Activated T-cell treated with anti-CD3 and anti-CD28 coated beads, Interleukin-2, amount 50 U/mL, for 48 hours (primary cell): ENCODE data around the gene RPSA.
"Not testable (repeated sequence)": the region's sequence is repeated elsewhere in the genome, so short reads cannot be mapped to it uniquely, and the experiment has no call there.

Experiments
- DNase-seq, 2 experiments: peaks; one replicate each; pipeline ENCODE4 v3.0.0-alpha.2; 2020

Gene RPSA

GRCh38 chr3:39423436-39423970, 17.0 kb downstream of the RPSA start:
- DNase-seq, result no peak

DNA sequence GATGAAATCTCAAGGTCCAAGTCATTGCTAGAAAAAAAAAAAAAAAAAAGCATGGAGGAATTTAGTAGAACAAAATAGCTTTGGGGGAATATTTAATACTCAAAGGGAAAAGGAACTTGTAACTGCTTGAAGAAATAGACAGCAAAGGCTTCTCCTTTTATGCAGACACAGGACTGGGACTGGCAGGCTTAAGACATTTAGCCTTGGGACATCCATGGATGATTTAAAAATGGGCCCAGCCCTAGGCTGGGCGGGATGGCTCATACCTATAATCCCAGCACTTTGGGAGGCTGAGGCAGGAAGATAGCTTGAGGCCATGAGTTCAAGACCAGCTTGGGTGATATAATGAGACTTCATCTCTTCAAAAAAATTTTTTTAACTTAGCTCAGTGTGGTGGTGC, 19.8 kb downstream of the RPSA start:
- DNase-seq, result no peak

DNA sequence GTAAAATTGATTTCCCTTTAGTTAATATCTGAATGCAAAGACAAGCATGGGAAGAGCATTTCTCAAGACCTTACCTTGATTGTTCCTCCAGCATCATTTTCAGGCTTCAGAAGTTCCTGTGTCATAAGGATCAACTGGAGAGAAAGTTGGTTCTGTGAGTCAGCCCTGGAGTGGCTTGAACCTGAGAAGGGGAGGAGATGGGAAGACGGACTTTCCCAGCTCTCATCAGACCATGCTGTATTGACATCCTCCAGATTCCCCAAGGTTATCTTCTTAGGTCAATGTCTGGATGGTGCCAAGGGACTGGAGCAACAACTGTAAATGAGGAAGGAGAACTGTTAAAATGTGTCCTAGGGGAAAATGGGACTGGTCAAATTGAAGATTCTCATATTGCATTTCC, 21.0 kb downstream of the RPSA start:
- DNase-seq, result no peak

- DNase-seq, result no peak
Measured at GRCh38 chr3:39428745-39429201, 22.3 kb downstream of the RPSA start.

GRCh38 chr3:39429466-39429865, 22.9 kb downstream of the RPSA start:
- DNase-seq, result no peak

GRCh38 chr3:39432342-39432741, 25.8 kb downstream of the RPSA start:
- DNase-seq, result no peak

GRCh38 chr3:39433642-39434041, 27.1 kb downstream of the RPSA start:
- DNase-seq, result no peak

GRCh38 chr3:39434574-39434973, 28.1 kb downstream of the RPSA start:
- no peak for DNase-seq

- no peak for DNase-seq
Measured at GRCh38 chr3:39435006-39435748, 28.7 kb downstream of the RPSA start.

GRCh38 chr3:39438880-39439279, 32.4 kb downstream of the RPSA start:
- DNase-seq, result no peak

DNA sequence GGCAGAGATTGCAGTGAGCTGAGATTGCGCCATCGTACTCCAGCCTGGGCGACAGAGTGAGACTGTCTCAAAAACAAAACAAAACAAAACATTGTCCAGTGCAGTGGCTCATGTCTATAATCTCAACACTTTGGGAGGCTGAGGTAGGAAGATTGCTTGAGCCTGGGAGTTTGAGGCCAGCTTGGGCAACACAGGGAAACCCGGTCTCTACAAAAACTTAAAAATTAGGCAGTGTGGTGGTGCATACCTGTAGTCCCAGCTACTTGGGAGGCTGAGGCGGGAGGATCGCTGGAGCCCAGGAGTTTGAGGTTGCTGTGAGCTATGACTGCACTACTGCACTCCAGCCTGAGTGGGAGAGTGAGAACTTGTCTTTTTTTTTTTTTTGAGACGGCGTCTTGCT, 33.8 kb downstream of the RPSA start:
- no peak for DNase-seq

DNA sequence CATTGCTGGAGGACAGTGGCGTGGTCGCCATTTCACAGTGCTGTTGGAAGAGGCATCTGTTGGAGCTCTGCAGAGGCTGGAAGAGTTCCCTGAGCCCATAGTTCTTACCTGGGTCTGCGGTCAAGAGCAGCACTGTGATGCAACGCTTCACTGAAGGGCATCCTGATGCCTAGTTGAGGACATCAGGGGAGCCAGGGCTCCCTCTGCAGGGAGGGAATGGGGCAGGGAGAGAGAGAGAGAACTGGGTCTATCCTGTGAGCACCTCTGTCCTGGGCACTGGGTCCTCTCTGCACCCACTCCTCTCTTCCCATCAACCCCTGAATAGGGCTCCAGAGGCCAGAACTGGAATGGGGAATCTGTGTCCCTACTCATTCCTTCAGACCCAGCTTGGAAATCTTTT, 37.0 kb downstream of the RPSA start:
- no peak for DNase-seq

GRCh38 chr3:39445927-39446326, 39.4 kb downstream of the RPSA start:
- no peak for DNase-seq

DNA sequence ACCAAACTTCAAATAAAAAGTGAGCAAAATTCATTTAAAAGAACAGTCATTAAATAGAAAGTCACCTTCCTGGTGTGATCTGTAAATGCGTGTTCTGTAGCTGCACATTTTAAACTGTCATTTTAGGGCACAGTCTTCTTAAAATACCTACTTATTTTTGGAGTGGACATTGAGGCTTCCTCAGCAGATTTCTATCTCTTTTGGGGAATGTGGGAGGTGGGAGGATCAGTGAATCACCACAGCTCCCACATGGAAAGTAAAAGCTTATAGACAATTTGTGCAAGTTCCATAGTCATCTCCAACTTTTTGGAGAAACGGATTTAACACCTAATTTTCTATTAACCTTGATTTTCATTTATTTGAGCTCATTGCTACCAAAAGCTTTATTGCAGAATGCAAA, 39.9 kb downstream of the RPSA start:
- DNase-seq, result no peak

GRCh38 chr3:39447637-39448483, 41.3 kb downstream of the RPSA start:
- DNase-seq, result peak; percentile 59

- no peak for DNase-seq
Measured at GRCh38 chr3:39448506-39449233, 42.1 kb downstream of the RPSA start.

GRCh38 chr3:39449796-39450195, 43.3 kb downstream of the RPSA start:
- DNase-seq, result no peak

DNA sequence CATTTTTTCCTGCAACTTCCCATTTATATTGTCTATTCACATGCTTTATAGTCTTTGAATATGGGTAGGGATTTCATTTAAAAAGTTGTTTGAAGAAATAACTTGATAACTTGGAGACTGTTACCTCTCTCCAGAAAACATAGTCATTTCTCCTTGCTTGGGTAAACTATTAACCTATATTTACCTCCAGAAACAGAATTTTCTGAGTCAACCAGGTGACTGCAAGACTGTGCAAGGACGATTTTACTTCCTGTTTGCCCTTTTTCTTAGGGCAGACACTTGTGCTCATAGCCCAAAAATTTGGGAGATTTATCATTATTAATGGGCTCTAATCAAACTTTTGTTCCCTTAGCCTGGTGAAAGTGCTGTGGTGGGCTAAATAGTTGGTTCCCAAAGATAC, 46.6 kb downstream of the RPSA start:
- DNase-seq, result no peak

DNA sequence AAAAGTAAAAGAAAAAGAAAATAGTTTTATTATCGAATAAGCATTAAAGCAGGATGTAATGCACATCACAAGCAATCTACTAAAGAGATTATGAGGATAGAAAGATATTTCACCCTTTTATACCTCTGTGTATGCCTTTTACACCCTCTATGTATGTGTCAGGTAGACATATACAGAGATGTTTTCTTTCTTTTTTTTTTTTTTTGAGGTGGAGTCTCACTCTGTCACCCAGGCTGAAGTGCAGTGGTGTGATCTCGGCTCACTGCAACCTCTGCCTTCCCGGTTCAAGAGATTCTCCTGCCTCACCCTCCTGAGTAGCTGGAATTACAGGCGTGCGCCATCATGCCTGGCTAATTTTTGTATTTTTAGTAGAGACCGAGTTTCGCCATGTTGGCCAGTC, 47.4 kb downstream of the RPSA start:
- not testable (repeated sequence) for DNase-seq

DNA sequence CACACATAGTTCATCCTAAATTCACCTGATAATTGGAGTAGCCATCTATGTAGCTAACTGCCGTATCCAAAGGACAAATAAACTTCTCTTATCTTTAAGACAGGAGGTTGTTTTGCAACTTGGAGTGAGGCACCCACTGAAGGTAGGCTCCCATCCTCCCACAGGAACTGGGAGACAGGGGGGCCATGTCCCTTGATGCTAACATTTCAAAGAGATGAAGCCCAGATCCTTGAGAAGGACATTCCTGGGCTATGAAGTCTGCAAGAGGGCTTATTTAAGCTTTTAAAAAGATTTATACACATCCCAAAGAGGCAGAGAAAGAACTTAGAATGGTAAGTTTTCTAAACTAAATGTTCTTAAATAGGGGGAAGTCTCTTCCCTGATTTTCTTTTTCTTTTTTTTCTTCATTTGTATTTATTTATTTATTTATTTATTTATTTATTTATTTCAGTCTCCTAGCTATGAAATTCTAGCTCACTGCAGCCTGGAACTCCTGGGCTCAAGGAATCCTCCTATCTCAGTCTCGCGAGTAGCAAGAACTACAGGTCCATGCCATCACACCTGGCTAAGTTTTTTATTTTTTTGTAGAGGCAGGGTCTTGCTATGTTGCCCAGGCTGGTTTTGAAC, 48.2 kb downstream of the RPSA start:
- no peak for DNase-seq

DNA sequence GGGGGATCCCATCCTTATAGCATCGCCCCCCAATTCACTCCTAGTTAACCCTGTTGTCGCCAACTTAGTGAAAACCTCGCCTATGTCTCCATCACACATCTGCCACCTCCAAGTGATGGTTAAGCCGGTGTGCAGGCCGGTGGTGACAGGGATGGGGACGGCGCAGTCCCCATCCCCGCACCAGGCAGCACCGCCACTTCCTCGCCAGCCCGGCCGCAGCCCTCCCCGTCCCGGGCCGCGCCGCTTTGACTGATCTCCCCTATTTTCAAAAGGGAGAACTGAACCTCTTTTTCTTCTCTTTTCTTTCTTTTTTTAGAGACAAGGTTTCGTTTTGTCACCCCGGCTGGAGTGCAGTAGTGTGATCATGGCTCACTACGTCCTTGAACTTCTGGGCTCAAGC, 49.6 kb downstream of the RPSA start:
- DNase-seq, result no peak

- DNase-seq, result no peak
Measured at GRCh38 chr3:39457361-39457760, 50.8 kb downstream of the RPSA start.

GRCh38 chr3:39458579-39458978, 52.1 kb downstream of the RPSA start:
- DNase-seq, result not testable (repeated sequence)
